Neural cell (in vitro differentiated cells): Measurements from ENCODE around the gene UNC93B1.
"Not testable (repeated sequence)": the region's sequence is repeated elsewhere in the genome, so short reads cannot be mapped to it uniquely, and the experiment has no call there.

Experiments
- CTCF ChIP-seq: fragments of 450-650 bp; IDR thresholded peaks from 2 replicates; pipeline ENCODE4 v1.5.1; 2014; ENCODE audit warnings: antibody characterized with exemption, mild to moderate bottlenecking, moderate library complexity; ENCODE audit not compliant: poor library complexity, severe bottlenecking
- EZH2 ChIP-seq: fragments of 200-600, 300-800 bp; shearing (Covaris generic), sonication (generic); IDR thresholded peaks from 2 replicates; pipeline ENCODE4 v1.6.1; 2014; ENCODE audit warnings: antibody characterized with exemption, low read length, borderline replicate concordance, mild to moderate bottlenecking; ENCODE audit not compliant: insufficient read depth, poor library complexity, severe bottlenecking
- POLR2AphosphoS5 ChIP-seq: IDR thresholded peaks from 2 replicates; pipeline ENCODE4 v1.6.1; 2012
- REST ChIP-seq: IDR thresholded peaks from 2 replicates; pipeline ENCODE4 v1.6.1; 2012; ENCODE audit warnings: borderline replicate concordance

- TF ChIP-seq CTCF, POLR2AphosphoS5, REST, EZH2: not testable (repeated sequence)
Observed at GRCh38 chr11:67947785-67948184, 56.1 kb downstream of the UNC93B1 start.
